8988T (cell line): ENCODE data around the gene CCAR1.
"Not testable (repeated sequence)": the region's sequence is repeated elsewhere in the genome, so short reads cannot be mapped to it uniquely, and the experiment has no call there.

Experiments
- DNase-seq: peaks from one replicate; pipeline ENCODE4 v3.0.0; 2011

CCAR1 gene

GRCh38 chr10:68767407-68767806 lies 46.4 kb downstream of the CCAR1 start:
- DNase-seq, result not testable (repeated sequence)

GRCh38 chr10:68781613-68782574 lies 60.9 kb downstream of the CCAR1 start:
- no peak for DNase-seq

- DNase-seq, result no peak
Observed at GRCh38 chr10:68784476-68784875, 63.4 kb downstream of the CCAR1 start.

- no peak for DNase-seq
Observed at GRCh38 chr10:68787813-68788212, 66.8 kb downstream of the CCAR1 start.

- no peak for DNase-seq
Observed at GRCh38 chr10:68790476-68790875, 69.4 kb downstream of the CCAR1 start.

- DNase-seq, result no peak
Observed at GRCh38 chr10:68792115-68792514, 71.1 kb downstream of the CCAR1 start.

- no peak for DNase-seq
Observed at GRCh38 chr10:68795886-68796532, 75.0 kb downstream of the CCAR1 start.

- DNase-seq, result no peak
Observed at GRCh38 chr10:68796605-68797004, 75.6 kb downstream of the CCAR1 start.

GRCh38 chr10:68800211-68800610 lies 79.2 kb downstream of the CCAR1 start:
- no peak for DNase-seq

- no peak for DNase-seq
Observed at GRCh38 chr10:68804692-68805091, 83.7 kb downstream of the CCAR1 start.

- DNase-seq, result not testable (repeated sequence)
Observed at GRCh38 chr10:68810830-68811229, 89.8 kb downstream of the CCAR1 start.

- no peak for DNase-seq
Observed at GRCh38 chr10:68811314-68812009, 90.4 kb downstream of the CCAR1 start.

- no peak for DNase-seq
Observed at GRCh38 chr10:68812420-68812819, 91.4 kb downstream of the CCAR1 start.

GRCh38 chr10:68813559-68813958 lies 92.5 kb downstream of the CCAR1 start:
- no peak for DNase-seq

GRCh38 chr10:68816796-68817412 lies 95.9 kb downstream of the CCAR1 start:
- DNase-seq, result no peak

- DNase-seq, result not testable (repeated sequence)
Observed at GRCh38 chr10:68820359-68820758, 99.3 kb downstream of the CCAR1 start.

- not testable (repeated sequence) for DNase-seq
Observed at GRCh38 chr10:68822626-68823025, 101.6 kb downstream of the CCAR1 start.

GRCh38 chr10:68826764-68827591 lies 105.9 kb downstream of the CCAR1 start, which contains the start of gene STOX1:
TSS of gene STOX1 (plus strand) at chr10:68827531. CDS start at chr10:68827624, 93 bp downstream.
- DNase-seq, result peak; percentile 63

GRCh38 chr10:68827592-68827959 lies 106.5 kb downstream of the CCAR1 start:
- not testable (repeated sequence) for DNase-seq

GRCh38 chr10:68828083-68828601 lies 107.1 kb downstream of the CCAR1 start:
- not testable (repeated sequence) for DNase-seq

GRCh38 chr10:68828833-68829232 lies 107.8 kb downstream of the CCAR1 start:
- DNase-seq, result no peak

GRCh38 chr10:68829521-68829920 lies 108.5 kb downstream of the CCAR1 start:
- DNase-seq, result no peak
